ENCODE results near the gene PLAU. TPM values are rescaled to one million over a fixed set of nuclear protein-coding genes. Genes with fewer than 3 reads are reported as not detected.

Gene PLAU
- total RNA-seq, 1 experiment from 2014 or later, result 1,582 TPM

- H2AFZ ChIP-seq (ENCODE audit: low read length), result no peak overlapping the region
- DNase-seq (no peak), ATAC-seq (no peak)
- no peaks in the 10 kb centered on the region for H3K9me2 ChIP-seq (replicated peaks; ENCODE audit: low read length)
- no peaks in the 10 kb centered on the region for H3F3A ChIP-seq (ENCODE audit: low read length, unreplicated experiment)
- no peaks in the 10 kb centered on the region for H3K9me3 ChIP-seq (ENCODE audit: low read length)
- intact Hi-C loops (cut with micrococcal nuclease), result no loop called here
- no peaks in the 10 kb centered on the region for H3K4me1 ChIP-seq (ENCODE audit: insufficient read depth, low read length)
- no peaks in the 10 kb centered on the region for H3K27me3 ChIP-seq (ENCODE audit: low read length)
- H3K9ac ChIP-seq (ENCODE audit: low read length), result no peak overlapping the region
- peaks cover 68% of the 10 kb centered on the region for H4K20me1 ChIP-seq (ENCODE audit: low read length)
- H3K79me2 ChIP-seq (ENCODE audit: low read length), result peaks cover 93% of the 10 kb centered on the region
- TF ChIP-seq EZH2 (IDR thresholded peaks at IDR 0.05; ENCODE audit: low read length, unreplicated experiment), result no peak
- no peak for TF ChIP-seq EZH2phosphoT487 (IDR thresholded peaks at IDR 0.05; ENCODE audit: borderline replicate concordance, low read length)
- TF ChIP-seq CTCF (conservative IDR thresholded peaks at IDR 0.05; ENCODE audit: low read depth, low read length), result no peak
- H3K36me3 ChIP-seq (ENCODE audit: low read depth, low read length), result peaks cover 93% of the 10 kb centered on the region
- POLR2A ChIA-PET (ENCODE audit: unreplicated experiment), result no interaction called here
- no peak overlapping the region for H3K27ac ChIP-seq (ENCODE audit: low read length)
- BruUV-seq (replicated peaks), result no TSS peak
- CTCF ChIA-PET, result interaction anchor here (0.7 kb wide), 1 partner anchor 14 kb away, joined by 5 read pairs; no protein-coding TSS in a partner anchor
- no peak overlapping the region for H3K4me2 ChIP-seq (ENCODE audit: low read length)
- H3K4me3 ChIP-seq (ENCODE audit: low read length), result no peak overlapping the region
These were observed 47.7 kb upstream of the PLAU start for GRCh38 chr10:73863039-73863817.

GRCh38 chr10:73864229-73864628 lies 46.7 kb upstream of the PLAU start:
- POLR2A ChIA-PET (ENCODE audit: unreplicated experiment), result interaction anchor here (0.6 kb wide), 1 partner anchor 754 kb away, joined by 4 read pairs; no protein-coding TSS in a partner anchor

More at GRCh38 chr10:73864229-73864628, 46.7 kb upstream of the PLAU start:
- H2AFZ ChIP-seq (ENCODE audit: low read length), result no peak overlapping the region
- CTCF ChIA-PET, result interaction anchor here (0.5 to 0.7 kb wide), 3 partner anchors 15 to 141 kb away, joined by 3 to 5 read pairs (median 3); no protein-coding TSS in a partner anchor
- no peaks in the 10 kb centered on the region for H3F3A ChIP-seq (ENCODE audit: low read length, unreplicated experiment)
- H3K4me2 ChIP-seq (ENCODE audit: low read length), result no peak overlapping the region
- H3K9ac ChIP-seq (ENCODE audit: low read length), result no peak overlapping the region
- no peaks in the 10 kb centered on the region for H3K9me2 ChIP-seq (replicated peaks; ENCODE audit: low read length)
- H3K79me2 ChIP-seq (ENCODE audit: low read length), result peaks cover 93% of the 10 kb centered on the region
- intact Hi-C loops (cut with micrococcal nuclease), result no loop called here
- no peak for TF ChIP-seq CTCF (conservative IDR thresholded peaks at IDR 0.05; ENCODE audit: low read depth, low read length)
- no peak for TF ChIP-seq EZH2phosphoT487 (IDR thresholded peaks at IDR 0.05; ENCODE audit: borderline replicate concordance, low read length)
- no peak for TF ChIP-seq EZH2 (IDR thresholded peaks at IDR 0.05; ENCODE audit: low read length, unreplicated experiment)
- DNase-seq (no peak), ATAC-seq (no peak)
- no peaks in the 10 kb centered on the region for H3K9me3 ChIP-seq (ENCODE audit: low read length)
- no peak overlapping the region for H3K4me3 ChIP-seq (ENCODE audit: low read length)
- H3K4me1 ChIP-seq (ENCODE audit: insufficient read depth, low read length), result no peaks in the 10 kb centered on the region
- peaks cover 70% of the 10 kb centered on the region for H4K20me1 ChIP-seq (ENCODE audit: low read length)
- peaks cover 93% of the 10 kb centered on the region for H3K36me3 ChIP-seq (ENCODE audit: low read depth, low read length)
- no peak overlapping the region for H3K27ac ChIP-seq (ENCODE audit: low read length)
- no peaks in the 10 kb centered on the region for H3K27me3 ChIP-seq (ENCODE audit: low read length)
- BruUV-seq (replicated peaks), result no TSS peak
